ENCODE data around the gene NEK2. TPM values are rescaled to one million over a fixed set of nuclear protein-coding genes. Genes with fewer than 3 reads are reported as not detected.
"Not testable (repeated sequence)": the region's sequence is repeated elsewhere in the genome, so short reads cannot be mapped to it uniquely, and the experiment has no call there.

Gene NEK2
- total RNA-seq, 2 donors from 2014 or later: 9.3 to 31.2 TPM

DNA sequence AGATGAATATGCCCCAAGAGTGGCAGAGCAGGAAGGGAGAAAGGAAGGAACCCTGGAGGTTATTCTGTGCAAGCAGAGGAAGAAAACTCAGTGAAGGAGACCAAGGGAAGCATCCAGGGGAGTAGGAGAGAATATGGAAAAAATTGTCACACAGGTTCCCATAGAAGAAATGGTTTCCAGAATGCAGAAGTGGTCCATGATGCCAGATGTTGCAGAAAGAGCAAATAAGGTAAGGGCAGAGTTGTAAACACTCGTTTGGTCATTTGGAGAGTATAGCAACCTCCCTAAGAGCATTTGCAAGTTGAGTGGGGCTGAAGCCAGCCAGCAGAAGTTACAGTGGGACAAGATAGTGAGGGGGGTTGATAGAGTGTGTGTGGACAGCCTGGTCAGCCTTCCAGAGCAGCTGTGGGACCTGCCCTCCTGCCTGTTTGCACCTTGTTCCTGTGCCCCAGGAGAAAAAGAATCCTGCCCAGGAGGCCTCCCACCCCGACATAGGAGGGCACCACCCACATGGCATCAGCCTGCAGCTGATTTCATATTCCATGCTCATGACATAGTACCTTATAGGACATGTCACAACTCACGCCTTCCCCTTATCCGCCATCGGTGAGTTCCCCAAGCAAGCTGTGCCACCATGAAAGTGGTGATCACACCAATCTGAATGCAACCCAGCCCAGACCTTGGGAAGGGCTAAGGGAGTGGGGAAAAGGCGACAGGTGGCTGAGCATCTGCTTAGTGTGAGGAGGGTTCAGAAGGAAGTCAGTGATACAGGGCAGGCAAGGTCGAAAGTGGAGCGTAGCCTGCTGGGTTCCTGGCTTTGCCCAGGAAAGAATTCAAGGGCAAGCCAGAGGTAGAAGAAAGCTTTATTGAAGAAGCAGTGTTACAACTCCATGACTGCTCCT is 8.2 kb upstream of the NEK2 start:
- DNase-seq: no peak
- no peaks in the 10 kb centered on the region for H3K36me3 ChIP-seq
- no peaks in the 10 kb centered on the region for H3K27me3 ChIP-seq
- H3K4me3 ChIP-seq: no peak overlapping the region
- H3K27ac ChIP-seq: no peak overlapping the region
- no peak for TF ChIP-seq CTCF (IDR thresholded peaks at IDR 0.05)
- no peaks in the 10 kb centered on the region for H3K4me1 ChIP-seq
- no peak overlapping the region for H3K9ac ChIP-seq (ENCODE audit: low read depth in 2 of 2, low read length in 2 of 2)
- H3K9me3 ChIP-seq: no peaks in the 10 kb centered on the region
- intact Hi-C loops (cut with DNase I): loop anchor here (10.0 kb wide), 1 partner anchor 771 kb away; no protein-coding TSS in a partner anchor

- not testable (repeated sequence) for H3K27me3 ChIP-seq; H3K36me3 ChIP-seq; H3K9ac ChIP-seq (ENCODE audit: low read depth in 2 of 2, low read length in 2 of 2); H3K27ac ChIP-seq; DNase-seq; H3K4me3 ChIP-seq; H3K9me3 ChIP-seq; H3K4me1 ChIP-seq
- intact Hi-C loops (cut with DNase I): loop anchor here (10.0 kb wide), 1 partner anchor 773 kb away; no protein-coding TSS in a partner anchor
Observed at GRCh38 chr1:211682186-211682585, 6.8 kb upstream of the NEK2 start.

DNA sequence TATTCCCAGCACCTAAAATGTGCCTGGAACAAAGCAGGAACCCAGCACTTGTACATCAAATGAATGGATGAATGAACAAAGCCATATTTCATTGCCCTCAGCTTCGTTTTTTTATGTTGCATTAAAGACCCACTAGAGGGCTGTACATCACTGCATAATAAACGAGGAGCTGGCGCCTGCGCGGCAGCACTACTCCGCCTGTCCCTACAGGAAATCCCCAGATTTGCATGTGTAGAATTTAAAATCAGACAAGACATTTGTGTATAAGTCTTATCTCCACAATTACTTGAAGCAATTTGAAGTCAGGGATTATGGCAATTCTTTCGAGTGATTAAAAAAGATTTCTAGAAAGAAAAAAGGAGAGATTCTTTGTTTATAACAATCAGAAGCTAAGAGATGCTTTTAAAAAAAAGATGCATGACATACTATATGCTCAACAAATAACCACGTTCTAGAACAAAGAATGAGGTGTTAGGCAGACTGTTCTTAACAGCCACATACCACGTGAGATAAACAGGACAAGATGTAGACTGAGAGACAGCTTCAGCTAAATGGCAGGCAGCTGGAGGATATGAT is 5.4 kb upstream of the NEK2 start:
- Histone ChIP-seq H3K36me3 (no peaks in the 10 kb centered on the region), H3K27ac (no peak overlapping the region), H3K9me3 (no peaks in the 10 kb centered on the region), H3K9ac (ENCODE audit: low read depth in 2 of 2, low read length in 2 of 2) (no peak overlapping the region), H3K4me3 (no peak overlapping the region), H3K27me3 (no peaks in the 10 kb centered on the region), H3K4me1 (no peaks in the 10 kb centered on the region)
- intact Hi-C loops (cut with DNase I): loop anchor here (10.0 kb wide), 1 partner anchor 774 kb away; no protein-coding TSS in a partner anchor
- DNase-seq: peak; percentile 59
- TF ChIP-seq CTCF (IDR thresholded peaks at IDR 0.05): peak; percentile 59

DNA sequence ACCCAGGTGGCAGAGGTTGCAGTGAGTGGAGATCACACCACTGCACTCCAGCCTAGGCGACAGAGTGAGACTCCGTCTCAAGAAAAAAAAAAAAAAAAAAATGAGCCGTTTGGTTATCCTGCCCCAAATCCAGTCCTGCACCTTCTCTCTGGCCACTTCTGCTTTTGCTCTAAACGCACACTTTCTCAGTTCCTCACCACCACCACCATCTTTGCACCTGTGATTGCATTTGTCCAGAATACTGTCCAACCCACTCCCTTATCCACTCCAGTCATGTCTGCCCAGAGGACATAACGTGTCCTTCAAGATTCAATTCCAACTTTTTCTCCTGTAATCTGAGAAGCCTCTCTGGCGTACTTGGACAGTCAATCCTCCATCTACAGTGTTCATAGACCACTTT is 2.2 kb upstream of the NEK2 start:
- H3K27ac ChIP-seq: no peak overlapping the region
- H3K4me3 ChIP-seq: no peak overlapping the region
- no peak for DNase-seq
- H3K4me1 ChIP-seq: no peaks in the 10 kb centered on the region
- intact Hi-C loops (cut with DNase I): no loop called here
- no peaks in the 10 kb centered on the region for H3K9me3 ChIP-seq
- no peaks in the 10 kb centered on the region for H3K36me3 ChIP-seq
- no peak overlapping the region for H3K9ac ChIP-seq (ENCODE audit: low read depth in 2 of 2, low read length in 2 of 2)
- no peak for TF ChIP-seq CTCF (IDR thresholded peaks at IDR 0.05)
- H3K27me3 ChIP-seq: no peaks in the 10 kb centered on the region

GRCh38 chr1:211676761-211677160 is 1.3 kb upstream of the NEK2 start:
- Histone ChIP-seq H3K36me3 (no peaks in the 10 kb centered on the region), H3K9ac (ENCODE audit: low read depth in 2 of 2, low read length in 2 of 2) (no peak overlapping the region), H3K4me3 (no peak overlapping the region), H3K27me3 (no peaks in the 10 kb centered on the region), H3K27ac (no peak overlapping the region), H3K4me1 (no peaks in the 10 kb centered on the region), H3K9me3 (no peaks in the 10 kb centered on the region)
- no peak for TF ChIP-seq CTCF (IDR thresholded peaks at IDR 0.05)
- DNase-seq: no peak
- intact Hi-C loops (cut with DNase I): no loop called here
